ENCODE measurements around the gene TMTC1. TPM values are rescaled to one million over a fixed set of nuclear protein-coding genes. Genes with fewer than 3 reads are reported as not detected.
"Not testable (repeated sequence)": the region's sequence is repeated elsewhere in the genome, so short reads cannot be mapped to it uniquely, and the experiment has no call there.

Gene TMTC1
- total RNA-seq, 1 donor: 0.27 TPM

GRCh38 chr12:29674463-29674862 lies 109.3 kb downstream of the TMTC1 start:
- DNase-seq (ENCODE audit: low read depth in 2 of 3, low spot score in 2 of 3): no peak

- no peak for DNase-seq (ENCODE audit: low read depth in 2 of 3, low spot score in 2 of 3)
These were observed 110.4 kb downstream of the TMTC1 start for GRCh38 chr12:29673346-29673745.

- DNase-seq (ENCODE audit: low read depth in 2 of 3, low spot score in 2 of 3): no peak
These were observed 111.2 kb downstream of the TMTC1 start for GRCh38 chr12:29672580-29672979.

- DNase-seq (ENCODE audit: low read depth in 2 of 3, low spot score in 2 of 3): no peak
These were observed 112.0 kb downstream of the TMTC1 start for GRCh38 chr12:29671742-29672141.

GRCh38 chr12:29667011-29667410 lies 116.7 kb downstream of the TMTC1 start:
- no peak for DNase-seq (ENCODE audit: low read depth in 2 of 3, low spot score in 2 of 3)

- DNase-seq (ENCODE audit: low read depth in 2 of 3, low spot score in 2 of 3): no peak
These were observed 118.6 kb downstream of the TMTC1 start for GRCh38 chr12:29665107-29665506.

GRCh38 chr12:29662734-29663323 lies 120.9 kb downstream of the TMTC1 start:
- DNase-seq (ENCODE audit: low read depth in 2 of 3, low spot score in 2 of 3): no peak

- no peak for DNase-seq (ENCODE audit: low read depth in 2 of 3, low spot score in 2 of 3)
These were observed 122.9 kb downstream of the TMTC1 start for GRCh38 chr12:29660847-29661246.

- DNase-seq (ENCODE audit: low read depth in 2 of 3, low spot score in 2 of 3): no peak
These were observed 126.8 kb downstream of the TMTC1 start for GRCh38 chr12:29656762-29657538.

- DNase-seq (ENCODE audit: low read depth in 2 of 3, low spot score in 2 of 3): no peak
These were observed 127.9 kb downstream of the TMTC1 start for GRCh38 chr12:29655861-29656260.

GRCh38 chr12:29653286-29653685 lies 130.5 kb downstream of the TMTC1 start:
- no peak for DNase-seq (ENCODE audit: low read depth in 2 of 3, low spot score in 2 of 3)

GRCh38 chr12:29650371-29650770 lies 133.4 kb downstream of the TMTC1 start:
- DNase-seq (ENCODE audit: low read depth in 2 of 3, low spot score in 2 of 3): no peak

- no peak for DNase-seq (ENCODE audit: low read depth in 2 of 3, low spot score in 2 of 3)
These were observed 134.0 kb downstream of the TMTC1 start for GRCh38 chr12:29649722-29650121.

- DNase-seq (ENCODE audit: low read depth in 2 of 3, low spot score in 2 of 3): no peak
These were observed 139.1 kb downstream of the TMTC1 start for GRCh38 chr12:29644536-29645162.

GRCh38 chr12:29640589-29641345 lies 143.0 kb downstream of the TMTC1 start:
- DNase-seq (ENCODE audit: low read depth in 2 of 3, low spot score in 2 of 3): no peak

GRCh38 chr12:29639893-29640495 lies 143.7 kb downstream of the TMTC1 start:
- DNase-seq (ENCODE audit: low read depth in 2 of 3, low spot score in 2 of 3): no peak

GRCh38 chr12:29638528-29638927 lies 145.2 kb downstream of the TMTC1 start:
- no peak for DNase-seq (ENCODE audit: low read depth in 2 of 3, low spot score in 2 of 3)

GRCh38 chr12:29634057-29634456 lies 149.7 kb downstream of the TMTC1 start:
- no peak for DNase-seq (ENCODE audit: low read depth in 2 of 3, low spot score in 2 of 3)

GRCh38 chr12:29630164-29630563 lies 153.6 kb downstream of the TMTC1 start:
- DNase-seq (ENCODE audit: low read depth in 2 of 3, low spot score in 2 of 3): not testable (repeated sequence)

- no peak for DNase-seq (ENCODE audit: low read depth in 2 of 3, low spot score in 2 of 3)
These were observed 156.5 kb downstream of the TMTC1 start for GRCh38 chr12:29627221-29627620.

Measured in hematopoietic multipotent progenitor cell (in vitro differentiated cells).